ENCODE measurements around the gene MGA. TPM values are rescaled to one million over a fixed set of nuclear protein-coding genes. Genes with fewer than 3 reads are reported as not detected.

The MGA gene
- total and polyA plus RNA-seq, 2 of the 8 experiments (the other 6 are each of a cell fraction or from before 2014, with no cell fraction given) = 7.6 to 53.2 TPM

DNA sequence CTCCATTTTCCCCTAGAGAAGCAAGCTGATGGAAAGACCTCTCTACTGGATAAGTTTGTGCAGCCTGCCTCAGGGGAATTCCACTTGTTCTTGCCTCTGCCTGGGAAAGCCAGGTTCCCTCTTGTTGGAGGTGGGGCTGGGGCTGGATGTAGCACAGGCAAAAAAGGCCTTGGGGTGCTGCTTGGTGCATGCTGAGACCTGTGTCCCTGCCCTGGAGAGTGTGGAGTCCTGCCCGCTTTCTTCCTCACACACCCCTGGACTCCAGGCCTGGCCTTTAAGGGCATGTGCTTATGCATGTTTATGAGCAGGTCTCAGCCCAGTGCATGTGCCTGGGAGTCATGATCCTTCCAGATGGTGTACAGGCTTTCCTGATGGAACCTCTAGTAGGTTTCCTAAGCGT is 144.2 kb downstream of the MGA start:
- no peak overlapping the region for H2BK15ac ChIP-seq (ENCODE audit: low read length)
- DNase-seq (ENCODE audit: low read depth in 1 of 2, low spot score in 2 of 2) (no peak), FAIRE-seq (no peak)
- no peak overlapping the region for H2BK20ac ChIP-seq (ENCODE audit: low read length)
- H3K9ac ChIP-seq (replicated peaks in 1 of 4; ENCODE audit: extremely low read depth in 1 of 4, low read depth in 3 of 4, low read length in 3 of 4) = no peak overlapping the region
- no peaks in the 10 kb centered on the region for H3K79me2 ChIP-seq (ENCODE audit: control insufficient read depth in 1 of 2, insufficient read depth in 2 of 2, low read length in 2 of 2)
- no peak overlapping the region for H2AFZ ChIP-seq (ENCODE audit: low read length)
- H3K14ac ChIP-seq (ENCODE audit: insufficient read length) = no peak overlapping the region
- H4K91ac ChIP-seq (replicated peaks; ENCODE audit: insufficient read length, low read length) = no peak overlapping the region
- ChIA-PET POLR2A (ENCODE audit: partially characterized antibody) (no interaction called here), CTCF (ENCODE audit: partially characterized antibody) (interaction anchor here (1.1 to 13.7 kb wide), 4 partner anchors 20 to 223 kb away, joined by 3 to 283 read pairs (median 5); partner anchors contain the start of gene MAPKBP1)
- H2BK120ac ChIP-seq (replicated peaks; ENCODE audit: low read depth, low read length) = no peak overlapping the region
- no peak overlapping the region for H3K56ac ChIP-seq (replicated peaks; ENCODE audit: insufficient read length, low read depth, low read length)
- peaks cover 0 to 4% (median 2%) of the 10 kb centered on the region in 4 experiments; a peak in 4 of 7 replicates for H3K4me1 ChIP-seq (replicated peaks in 1 of 4; ENCODE audit: control insufficient read depth in 3 of 4, insufficient read depth in 4 of 4, low read length in 3 of 4)
- H3K4ac ChIP-seq (replicated peaks; ENCODE audit: insufficient read length, low read depth, low read length) = no peak overlapping the region
- no peak overlapping the region for H4K8ac ChIP-seq (ENCODE audit: extremely low read depth, insufficient read depth, low read length)
- H2BK12ac ChIP-seq (ENCODE audit: low read depth, low read length) = no peak overlapping the region
- no peaks in the 10 kb centered on the region for H3K79me1 ChIP-seq (ENCODE audit: low read depth, low read length)
- H3K27ac ChIP-seq (ENCODE audit: low read depth, low read length) = no peak overlapping the region
- H3K18ac ChIP-seq (ENCODE audit: extremely low read depth, low read length) = no peak overlapping the region
- H2BK5ac ChIP-seq (ENCODE audit: low read depth, low read length) = peak overlapping the region; percentile 24; the same call in 1 of the 2 replicates
- H4K20me1 ChIP-seq (replicated peaks in 1 of 2; ENCODE audit: control insufficient read depth in 1 of 2, insufficient read depth in 2 of 2, low read length in 2 of 2) = no peaks in the 10 kb centered on the region
- no peak overlapping the region for H4K5ac ChIP-seq (ENCODE audit: insufficient read length, low read depth, low read length)
- no peaks in the 10 kb centered on the region for H3K23me2 ChIP-seq (ENCODE audit: low read depth, low read length)
- H3K36me3 ChIP-seq (ENCODE audit: control insufficient read depth in 2 of 4, insufficient read depth in 4 of 4, low read length in 3 of 4) = no peaks in the 10 kb centered on the region
- 85% methylated on average over 2 of the region's 2 CpGs; no CpG with 5 or more reads in 1 of the 2 experiments for WGBS, 2 experiments (ENCODE audit: extremely low coverage in 1 of 2, insufficient coverage in 1 of 2, insufficient read length in 1 of 2, insufficient replicate concordance in 2 of 2, low coverage in 1 of 2, low lambda C conversion rate in 2 of 2, missing lambda C conversion rate in 1 of 2)
- H3K23ac ChIP-seq (ENCODE audit: insufficient read length) = no peak overlapping the region
- no peaks in the 10 kb centered on the region for H3K27me3 ChIP-seq (replicated peaks in 1 of 4; ENCODE audit: control insufficient read depth in 3 of 4, extremely low read depth in 1 of 4, insufficient read depth in 3 of 4, low read length in 3 of 4)
- H3K4me2 ChIP-seq (ENCODE audit: insufficient read depth in 1 of 2, low read depth in 2 of 2, low read length in 2 of 2) = no peak overlapping the region
- no peak overlapping the region for H3K4me3 ChIP-seq (ENCODE audit: extremely low read depth in 1 of 4, insufficient read depth in 2 of 4, low read depth in 3 of 4, low read length in 4 of 4)
- no peak overlapping the region for H2AK5ac ChIP-seq (ENCODE audit: low read depth, low read length)
- no peaks in the 10 kb centered on the region for H3K9me3 ChIP-seq (ENCODE audit: insufficient read depth in 2 of 2, low read depth in 1 of 2, low read length in 1 of 2)
- TF ChIP-seq SP4 (IDR thresholded peaks at IDR 0.05; ENCODE audit: low read length) (no peak), JUND (IDR thresholded peaks at IDR 0.05; ENCODE audit: low read length) (no peak)

Measured in H1 (cell line).